GM06990 (cell line): ENCODE measurements around the gene PRPF19.

Experiments used
- DNase-seq: peaks from one replicate; pipeline ENCODE4 v3.0.0-alpha.2; 2011; ENCODE audit not compliant: insufficient read length; ENCODE audit errors: extremely low read depth
- H3K27me3 ChIP-seq: replicated peaks from 2 replicates; pipeline ENCODE4 v1.6.0; 2011; ENCODE audit warnings: low read length; ENCODE audit not compliant: control insufficient read depth, insufficient read depth
- H3K36me3 ChIP-seq: 2 replicates; pipeline ENCODE4 v1.5.1; 2011; ENCODE audit warnings: low read length; ENCODE audit not compliant: control insufficient read depth, insufficient read depth
- H3K4me3 ChIP-seq: replicated peaks from 2 replicates; pipeline ENCODE4 v1.5.1; 2011; ENCODE audit warnings: low read depth, mild to moderate bottlenecking, control low read depth, low read length
- CTCF ChIP-seq: IDR thresholded peaks from 2 replicates; pipeline ENCODE4 v1.5.1; 2011; ENCODE audit warnings: low read length, control low read depth, mild to moderate bottlenecking, inconsistent platforms; ENCODE audit not compliant: insufficient read depth, poor library complexity, severe bottlenecking

Gene PRPF19

GRCh38 chr11:60924906-60925853, 18.8 kb upstream of the PRPF19 start:
- DNase-seq, result no peak
- H3K36me3 ChIP-seq, result peaks cover 14% of the 10 kb centered on the region
- H3K4me3 ChIP-seq, result peak overlapping the region; percentile 63
- no peaks in the 10 kb centered on the region for H3K27me3 ChIP-seq
- TF ChIP-seq CTCF, result no peak

GRCh38 chr11:60924110-60924905, 17.9 kb upstream of the PRPF19 start, which contains the start of gene TMEM132A:
Gene TMEM132A, plus strand, starts transcription at chr11:60924460. Its CDS starts 174 bp downstream, at chr11:60924634.
- peak within 1 kb of the TSS; percentile 63 for H3K4me3 ChIP-seq
- peak; percentile 38 for DNase-seq
- peaks cover 20% of the 10 kb centered on the region for H3K36me3 ChIP-seq
- TF ChIP-seq CTCF, result no peak
- no peaks in the 10 kb centered on the region for H3K27me3 ChIP-seq

GRCh38 chr11:60923800-60924109, 17.4 kb upstream of the PRPF19 start:
- peaks cover 20% of the 10 kb centered on the region for H3K36me3 ChIP-seq
- DNase-seq, result no peak
- H3K27me3 ChIP-seq, result no peaks in the 10 kb centered on the region
- no peak for TF ChIP-seq CTCF
- H3K4me3 ChIP-seq, result peak overlapping the region; percentile 63; the same call in 1 of the 2 replicates

- H3K36me3 ChIP-seq, result peaks cover 20% of the 10 kb centered on the region
- TF ChIP-seq CTCF, result peak; percentile 6
- H3K4me3 ChIP-seq, result no peak overlapping the region
- DNase-seq, result no peak
- no peaks in the 10 kb centered on the region for H3K27me3 ChIP-seq
Measured at GRCh38 chr11:60923326-60923725, 16.9 kb upstream of the PRPF19 start.

- TF ChIP-seq CTCF, result no peak
- Histone ChIP-seq H3K27me3 (no peaks in the 10 kb centered on the region), H3K36me3 (peaks cover 20% of the 10 kb centered on the region), H3K4me3 (no peak overlapping the region)
- DNase-seq, result no peak
Measured at GRCh38 chr11:60922906-60923305, 16.5 kb upstream of the PRPF19 start.
